ENCODE results near the gene RAB3GAP2. TPM values are rescaled to one million over a fixed set of nuclear protein-coding genes. Genes with fewer than 3 reads are reported as not detected.
"Not testable (repeated sequence)": the region's sequence is repeated elsewhere in the genome, so short reads cannot be mapped to it uniquely, and the experiment has no call there.

Gene RAB3GAP2
- total and polyA plus RNA-seq, 4 experiments from 2014 or later, result 24.1 to 44.9 (median 37.8) TPM

DNA sequence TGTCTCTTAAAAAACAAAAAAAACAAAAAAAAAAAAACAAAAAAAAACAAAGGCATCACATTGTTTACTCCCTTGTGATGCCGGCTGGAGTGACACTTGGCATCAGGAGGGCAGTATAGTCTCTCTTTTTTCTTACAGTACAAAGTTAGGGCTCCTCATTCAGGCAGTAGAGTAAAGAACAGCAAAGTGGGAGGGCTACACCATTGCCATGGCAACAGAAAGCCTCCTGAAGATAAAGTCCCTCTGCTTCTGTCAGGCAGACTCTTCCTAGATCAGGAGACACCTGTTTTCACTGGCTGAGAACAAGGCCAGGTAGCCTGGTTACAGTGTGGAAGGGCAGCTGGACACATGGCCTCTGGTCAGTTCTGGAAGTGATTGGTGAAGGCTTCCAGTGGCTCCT lies 41.3 kb upstream of the RAB3GAP2 start:
- intact Hi-C loops (cut with micrococcal nuclease), result no loop called here
- Mint-ChIP-seq H3K4me1 (peaks cover 0 to 2% (median 0%) of the 10 kb centered on the region in 4 donors), H3K4me3 (no peak overlapping the region), H3K27me3 (peaks cover under 1 to 2% of the 10 kb centered on the region in 2 donors), H3K9me3 (peaks cover 0 to 1% (median 0%) of the 10 kb centered on the region in 8 donors), H3K36me3 (no peaks in the 10 kb centered on the region), H3K27ac (peak overlapping the region in 1 of 7 donors; percentile 19)
- H3K27me3 ChIP-seq (ENCODE audit: insufficient read depth, low read length), result no peaks in the 10 kb centered on the region
- no peaks in the 10 kb centered on the region for H3K36me3 ChIP-seq (ENCODE audit: insufficient read depth, low read length)
- H3K27ac ChIP-seq (ENCODE audit: low read depth, low read length), result no peak overlapping the region
- no peaks in the 10 kb centered on the region for H3K9me3 ChIP-seq (ENCODE audit: control insufficient read depth in 1 of 2, low read length in 2 of 2)
- ChIA-PET POLR2A (ENCODE audit: partially characterized antibody) (no interaction called here), CTCF (ENCODE audit: partially characterized antibody) (interaction anchor here (1.7 kb wide), 1 partner anchor 10 kb away, joined by 4 read pairs; no protein-coding TSS in a partner anchor)
- H3K4me3 ChIP-seq (ENCODE audit: low read length in 2 of 2), result no peak overlapping the region
- H3K4me1 ChIP-seq (ENCODE audit: insufficient read depth, low read length), result no peaks in the 10 kb centered on the region
- no peak for DNase-seq

DNA sequence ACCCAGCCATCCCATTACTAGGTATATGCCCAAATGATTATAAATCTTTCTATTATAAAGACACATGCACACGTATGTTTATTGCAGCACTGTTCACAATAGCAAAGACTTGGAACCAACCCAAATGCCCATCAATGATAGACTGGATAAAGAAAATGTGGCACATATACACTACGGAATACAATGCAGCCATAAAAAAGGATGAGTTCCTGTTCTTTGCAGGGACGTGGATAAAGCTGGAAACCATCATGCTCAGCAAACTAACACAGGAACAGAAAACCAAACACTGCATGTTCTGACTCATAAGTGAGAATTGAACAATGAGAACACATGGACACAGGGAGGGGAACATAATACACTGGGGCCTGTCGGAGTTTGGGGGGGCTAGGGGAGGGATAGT lies 37.9 kb upstream of the RAB3GAP2 start:
- H3K9me3 ChIP-seq (ENCODE audit: control insufficient read depth in 1 of 2, low read length in 2 of 2); H3K27ac Mint-ChIP-seq; H3K9me3 Mint-ChIP-seq; intact Hi-C loops (cut with micrococcal nuclease); H3K4me1 ChIP-seq (ENCODE audit: insufficient read depth, low read length); POLR2A ChIA-PET (ENCODE audit: partially characterized antibody); H3K27me3 ChIP-seq (ENCODE audit: insufficient read depth, low read length); H3K4me3 ChIP-seq (ENCODE audit: low read length in 2 of 2); H3K36me3 Mint-ChIP-seq; H3K36me3 ChIP-seq (ENCODE audit: insufficient read depth, low read length); H3K27ac ChIP-seq (ENCODE audit: low read depth, low read length); DNase-seq; H3K4me3 Mint-ChIP-seq; H3K4me1 Mint-ChIP-seq: not testable (repeated sequence)
- peaks cover 9 to 10% of the 10 kb centered on the region in 2 donors for H3K27me3 Mint-ChIP-seq
- CTCF ChIA-PET (ENCODE audit: partially characterized antibody), result interaction anchor here (1.1 kb wide), 1 partner anchor 14 kb away, joined by 3 read pairs; no protein-coding TSS in a partner anchor

DNA sequence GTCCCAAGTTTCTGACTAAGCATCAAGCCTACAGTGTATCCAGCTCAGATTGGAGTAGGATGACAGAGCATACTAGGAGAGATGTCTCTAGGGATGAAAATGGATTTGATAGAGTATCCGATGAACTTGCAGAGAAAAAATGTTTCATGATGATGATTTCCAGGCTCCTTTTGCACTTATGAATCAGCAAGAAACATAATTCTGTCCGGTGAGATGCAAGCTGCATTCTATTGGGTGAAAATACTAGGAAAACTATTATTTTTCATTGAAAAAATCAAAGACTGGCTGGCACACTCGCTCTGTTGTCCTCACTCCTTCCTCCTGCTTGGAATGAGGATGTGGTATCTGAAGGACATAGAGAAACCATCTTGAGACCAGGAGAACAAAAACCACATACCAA lies 35.4 kb upstream of the RAB3GAP2 start:
- H3K27ac Mint-ChIP-seq, result no peak overlapping the region
- POLR2A ChIA-PET (ENCODE audit: partially characterized antibody), result no interaction called here
- no peaks in the 10 kb centered on the region for H3K4me1 ChIP-seq (ENCODE audit: insufficient read depth, low read length)
- H3K9me3 ChIP-seq (ENCODE audit: control insufficient read depth in 1 of 2, low read length in 2 of 2), result no peaks in the 10 kb centered on the region
- no peak overlapping the region for H3K27ac ChIP-seq (ENCODE audit: low read depth, low read length)
- H3K36me3 ChIP-seq (ENCODE audit: insufficient read depth, low read length), result no peaks in the 10 kb centered on the region
- H3K4me3 ChIP-seq (ENCODE audit: low read length in 2 of 2), result no peak overlapping the region
- H3K9me3 Mint-ChIP-seq, result peaks cover 0 to 15% (median 4%) of the 10 kb centered on the region in 8 donors
- intact Hi-C loops (cut with micrococcal nuclease), result no loop called here
- peaks cover 0 to 3% of the 10 kb centered on the region in 2 donors for H3K36me3 Mint-ChIP-seq
- peaks cover 14 to 15% of the 10 kb centered on the region in 2 donors for H3K27me3 Mint-ChIP-seq
- H3K27me3 ChIP-seq (ENCODE audit: insufficient read depth, low read length), result no peaks in the 10 kb centered on the region
- no peak overlapping the region for H3K4me3 Mint-ChIP-seq
- H3K4me1 Mint-ChIP-seq, result peaks cover 0 to 1% (median 0%) of the 10 kb centered on the region in 4 donors
- CTCF ChIA-PET (ENCODE audit: partially characterized antibody), result no interaction called here
- DNase-seq, result no peak

DNA sequence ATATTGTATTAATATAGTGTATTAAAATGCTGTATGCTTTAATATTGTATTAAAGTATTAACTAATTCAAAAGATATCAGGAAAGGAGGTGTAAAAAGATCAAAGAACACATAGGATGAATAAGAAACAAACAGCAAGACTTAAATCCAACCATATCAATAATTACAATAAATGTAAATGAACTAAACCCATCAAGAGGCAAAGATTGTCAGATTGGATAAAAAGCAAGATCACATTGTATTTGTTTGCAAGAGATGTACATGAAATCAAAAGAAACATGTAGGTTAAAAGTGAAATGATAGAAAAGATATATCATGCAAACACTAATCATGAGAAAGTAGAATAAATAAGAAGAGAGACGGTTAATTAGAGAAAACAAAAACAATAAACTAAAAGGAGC lies 34.1 kb upstream of the RAB3GAP2 start:
- Mint-ChIP-seq H3K36me3 (peaks cover 0 to 3% of the 10 kb centered on the region in 2 donors), H3K4me1 (peaks cover 0 to 1% (median under 1%) of the 10 kb centered on the region in 4 donors), H3K4me3 (no peak overlapping the region), H3K9me3 (peaks cover 0 to 15% (median 4%) of the 10 kb centered on the region in 8 donors), H3K27me3 (peaks cover 14 to 16% of the 10 kb centered on the region in 2 donors), H3K27ac (no peak overlapping the region)
- CTCF ChIA-PET (ENCODE audit: partially characterized antibody), result interaction anchor here (1.3 kb wide), 1 partner anchor 10 kb away, joined by 7 read pairs; no protein-coding TSS in a partner anchor
- H3K27me3 ChIP-seq (ENCODE audit: insufficient read depth, low read length), result no peaks in the 10 kb centered on the region
- no peaks in the 10 kb centered on the region for H3K9me3 ChIP-seq (ENCODE audit: control insufficient read depth in 1 of 2, low read length in 2 of 2)
- intact Hi-C loops (cut with micrococcal nuclease), result no loop called here
- no peak overlapping the region for H3K27ac ChIP-seq (ENCODE audit: low read depth, low read length)
- no peaks in the 10 kb centered on the region for H3K4me1 ChIP-seq (ENCODE audit: insufficient read depth, low read length)
- no peak overlapping the region for H3K4me3 ChIP-seq (ENCODE audit: low read length in 2 of 2)
- POLR2A ChIA-PET (ENCODE audit: partially characterized antibody), result no interaction called here
- DNase-seq, result no peak
- no peaks in the 10 kb centered on the region for H3K36me3 ChIP-seq (ENCODE audit: insufficient read depth, low read length)

DNA sequence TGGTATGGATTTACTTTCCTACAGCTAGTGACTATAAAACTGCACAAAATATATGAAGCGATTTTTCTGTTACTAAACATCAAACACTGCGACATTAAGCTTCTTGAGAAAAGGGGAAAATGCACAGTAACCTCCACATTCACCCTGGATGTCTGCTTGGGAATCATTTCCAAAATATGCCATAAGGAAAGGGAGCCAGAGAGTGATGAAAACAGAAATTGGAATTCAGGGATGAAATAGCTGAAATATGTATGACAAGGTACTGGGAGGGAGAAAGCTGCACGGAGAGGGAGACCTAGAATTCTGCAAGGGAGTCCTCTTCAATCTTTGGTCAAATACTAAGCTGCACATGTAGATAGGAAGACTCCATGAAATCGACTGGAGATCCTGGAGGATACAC lies 31.6 kb upstream of the RAB3GAP2 start:
- no peak overlapping the region for H3K27ac Mint-ChIP-seq
- no peak for DNase-seq
- H3K36me3 Mint-ChIP-seq, result peaks cover 0 to 3% of the 10 kb centered on the region in 2 donors
- peaks cover 0 to 1% (median under 1%) of the 10 kb centered on the region in 4 donors for H3K4me1 Mint-ChIP-seq
- H3K4me3 Mint-ChIP-seq, result no peak overlapping the region
- Histone ChIP-seq H3K27ac (ENCODE audit: low read depth, low read length) (no peak overlapping the region), H3K36me3 (ENCODE audit: insufficient read depth, low read length) (no peaks in the 10 kb centered on the region), H3K27me3 (ENCODE audit: insufficient read depth, low read length) (no peaks in the 10 kb centered on the region), H3K4me3 (ENCODE audit: low read length in 2 of 2) (no peak overlapping the region), H3K9me3 (ENCODE audit: control insufficient read depth in 1 of 2, low read length in 2 of 2) (no peaks in the 10 kb centered on the region), H3K4me1 (ENCODE audit: insufficient read depth, low read length) (no peaks in the 10 kb centered on the region)
- peaks cover 12 to 18% of the 10 kb centered on the region in 2 donors for H3K27me3 Mint-ChIP-seq
- peaks cover 0 to 15% (median 4%) of the 10 kb centered on the region in 8 donors for H3K9me3 Mint-ChIP-seq
- ChIA-PET CTCF (ENCODE audit: partially characterized antibody) (interaction anchor here (1.7 kb wide), 1 partner anchor 11 kb away, joined by 4 read pairs; no protein-coding TSS in a partner anchor), POLR2A (ENCODE audit: partially characterized antibody) (no interaction called here)
- intact Hi-C loops (cut with micrococcal nuclease), result no loop called here

DNA sequence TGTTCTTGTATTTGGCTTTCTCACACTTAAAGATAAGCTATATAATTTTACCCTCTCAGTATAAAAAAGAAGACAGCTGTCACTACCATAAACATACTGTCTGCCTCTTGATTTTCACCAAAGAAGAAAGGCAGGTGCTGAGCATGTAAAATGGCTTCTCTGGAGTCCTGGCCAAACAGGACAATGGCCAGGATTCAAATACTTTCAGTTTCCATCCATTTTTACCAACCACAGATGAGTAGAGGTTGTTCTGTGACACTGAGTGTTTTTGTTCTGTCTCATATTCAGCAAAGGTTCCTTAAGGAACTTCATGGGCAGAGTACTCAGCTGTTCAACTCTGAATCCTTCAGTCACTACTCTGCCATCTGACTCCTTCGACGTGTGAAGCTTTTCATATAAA lies 29.4 kb upstream of the RAB3GAP2 start:
- H3K36me3 ChIP-seq (ENCODE audit: insufficient read depth, low read length), result no peaks in the 10 kb centered on the region
- H3K27me3 ChIP-seq (ENCODE audit: insufficient read depth, low read length), result no peaks in the 10 kb centered on the region
- H3K4me3 ChIP-seq (ENCODE audit: low read length in 2 of 2), result no peak overlapping the region
- intact Hi-C loops (cut with micrococcal nuclease), result no loop called here
- peaks cover 0 to 1% (median under 1%) of the 10 kb centered on the region in 4 donors for H3K4me1 Mint-ChIP-seq
- H3K4me3 Mint-ChIP-seq, result no peak overlapping the region
- H3K36me3 Mint-ChIP-seq, result peaks cover 0 to 3% of the 10 kb centered on the region in 2 donors
- no peaks in the 10 kb centered on the region for H3K4me1 ChIP-seq (ENCODE audit: insufficient read depth, low read length)
- no peak overlapping the region for H3K27ac Mint-ChIP-seq
- H3K27ac ChIP-seq (ENCODE audit: low read depth, low read length), result no peak overlapping the region
- peaks cover 0 to 14% (median 4%) of the 10 kb centered on the region in 8 donors for H3K9me3 Mint-ChIP-seq
- H3K9me3 ChIP-seq (ENCODE audit: control insufficient read depth in 1 of 2, low read length in 2 of 2), result no peaks in the 10 kb centered on the region
- DNase-seq, result no peak
- ChIA-PET CTCF (ENCODE audit: partially characterized antibody) (no interaction called here), POLR2A (ENCODE audit: partially characterized antibody) (no interaction called here)
- peaks cover 7 to 8% of the 10 kb centered on the region in 2 donors for H3K27me3 Mint-ChIP-seq

DNA sequence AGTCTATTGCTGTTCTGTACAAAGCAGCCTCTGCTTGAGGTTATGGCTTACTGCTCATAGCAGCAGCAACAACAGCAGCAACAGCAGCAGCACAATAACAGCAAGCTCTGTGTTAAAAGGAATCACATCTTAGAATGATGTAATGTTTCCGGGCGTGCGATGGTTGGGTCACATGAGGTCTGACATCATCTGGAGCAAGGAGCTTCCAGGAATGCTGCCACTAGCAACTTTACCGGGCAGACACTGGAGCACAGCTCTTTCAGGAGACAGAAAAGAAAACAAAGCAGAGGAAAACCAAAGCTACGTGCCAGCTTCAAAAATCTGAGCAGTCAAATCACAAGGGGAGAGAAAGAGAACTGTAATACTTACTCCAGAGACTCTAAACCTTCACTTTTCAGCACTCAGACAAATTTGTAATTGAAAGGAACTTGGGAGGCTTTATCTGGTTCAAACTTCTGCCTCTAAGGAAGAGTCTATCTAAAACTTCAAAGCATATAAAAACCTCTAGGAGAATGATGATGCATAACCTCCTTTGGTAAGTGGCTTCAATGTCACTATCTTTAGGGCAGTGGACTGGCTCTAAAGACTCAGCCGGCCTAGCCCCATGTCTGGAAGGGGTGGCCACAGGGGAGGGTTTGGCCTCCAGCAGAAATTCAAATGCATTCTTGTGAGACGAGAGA lies 28.3 kb upstream of the RAB3GAP2 start:
- CTCF ChIA-PET (ENCODE audit: partially characterized antibody), result no interaction called here
- Histone ChIP-seq H3K9me3 (ENCODE audit: control insufficient read depth in 1 of 2, low read length in 2 of 2) (no peaks in the 10 kb centered on the region), H3K4me1 (ENCODE audit: insufficient read depth, low read length) (no peaks in the 10 kb centered on the region), H3K36me3 (ENCODE audit: insufficient read depth, low read length) (no peaks in the 10 kb centered on the region), H3K27ac (ENCODE audit: low read depth, low read length) (no peak overlapping the region), H3K27me3 (ENCODE audit: insufficient read depth, low read length) (no peaks in the 10 kb centered on the region), H3K4me3 (ENCODE audit: low read length in 2 of 2) (no peak overlapping the region)
- peaks cover 0 to 8% (median 2%) of the 10 kb centered on the region in 8 donors for H3K9me3 Mint-ChIP-seq
- POLR2A ChIA-PET (ENCODE audit: partially characterized antibody), result no interaction called here
- H3K27me3 Mint-ChIP-seq, result peaks cover 4 to 13% of the 10 kb centered on the region in 2 donors
- H3K4me1 Mint-ChIP-seq, result peaks cover 0 to 2% (median under 1%) of the 10 kb centered on the region in 4 donors
- no peak for DNase-seq
- H3K27ac Mint-ChIP-seq, result no peak overlapping the region
- no peak overlapping the region for H3K4me3 Mint-ChIP-seq
- peaks cover 0 to 3% of the 10 kb centered on the region in 2 donors for H3K36me3 Mint-ChIP-seq
- intact Hi-C loops (cut with micrococcal nuclease), result no loop called here

Data from CD4-positive, alpha-beta memory T cell (primary cell).